Left kidney (tissue), 8 donors: ENCODE results near the gene DLEU7. TPM values are rescaled to one million over a fixed set of nuclear protein-coding genes. Genes with fewer than 3 reads are reported as not detected.

ENCODE experiments used
- DNase-seq: peaks from one replicate; pipeline ENCODE4 v3.0.0-alpha.2; 2013
- long read RNA-seq, 8 donors: transcript quantifications; one replicate each; lab custom pipeline, GENCODE V29; 2026
- polyA plus RNA-seq: library from polyadenylated mRNA; unstranded; fragments of 120-200 nt; gene quantifications from one replicate; pipeline ENCODE4 v1.2.1, GENCODE V29; 2013; ENCODE audit not compliant: insufficient read length

DLEU7 gene
- polyA plus RNA-seq = 1.4 TPM
- long read RNA-seq, donor 1, partial matches to known transcripts = 0 of 1 reads
- long read RNA-seq, donor 1, other reads (novel, unspliced or antisense) = 0 of 1 reads
- long read RNA-seq, donor 2, partial matches to known transcripts = 0 of 2 reads
- long read RNA-seq, donor 2, other reads (novel, unspliced or antisense) = 0 of 2 reads
- long read RNA-seq, donor 3 = 0 reads
- long read RNA-seq, donor 4 = 0 reads
- long read RNA-seq, donor 5, partial matches to known transcripts = 61 of 99 reads
- long read RNA-seq, donor 5, other reads (novel, unspliced or antisense) = 37 of 99 reads
- long read RNA-seq, donor 6, partial matches to known transcripts = 43 of 65 reads
- long read RNA-seq, donor 6, other reads (novel, unspliced or antisense) = 21 of 65 reads
- long read RNA-seq, donor 7 = 0 reads
- long read RNA-seq, donor 8, partial matches to known transcripts = 0 of 1 reads
- long read RNA-seq, donor 8, other reads (novel, unspliced or antisense) = 0 of 1 reads

DNA sequence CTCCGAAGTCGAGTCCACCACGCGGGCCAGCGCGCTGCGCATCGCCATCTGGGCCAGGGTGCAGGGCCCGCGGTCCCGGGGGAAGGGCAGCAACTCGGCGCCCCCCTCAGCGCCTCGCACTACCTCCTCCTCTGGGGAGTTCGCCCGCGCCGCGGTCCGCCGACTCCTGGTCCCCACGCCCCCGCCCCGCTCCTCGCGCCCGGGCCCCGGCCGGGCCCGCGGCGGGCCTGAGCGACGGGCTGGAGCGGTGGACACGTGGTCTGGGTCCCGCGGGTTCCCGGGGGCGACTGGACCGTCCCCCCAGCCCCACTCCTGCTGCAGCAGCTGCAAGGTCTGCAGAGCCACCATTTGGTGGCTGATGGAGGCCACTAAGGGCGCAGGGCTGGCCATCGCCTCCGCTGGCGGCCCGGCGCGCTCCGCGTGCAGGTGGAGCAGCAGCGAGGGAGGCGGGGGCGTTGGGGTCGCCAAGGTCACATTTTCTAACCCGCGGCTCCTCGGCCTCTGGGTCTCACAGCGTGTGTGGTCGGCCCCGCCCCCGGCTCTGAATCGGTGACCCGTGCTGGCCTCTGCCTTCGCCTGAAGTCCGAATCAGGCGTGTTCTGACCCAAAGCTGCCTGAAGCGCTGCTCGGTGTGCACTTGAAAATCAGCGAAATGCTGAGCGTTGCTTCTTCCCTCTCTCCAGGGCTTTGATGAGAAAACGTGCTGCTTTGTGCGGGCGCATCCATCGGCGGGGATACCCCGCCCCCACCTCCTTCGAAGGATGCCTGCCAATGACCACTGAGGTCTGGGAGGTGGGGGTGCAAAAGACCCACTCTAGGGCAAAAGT is at the start of gene DLEU7:
DLEU7 (minus strand) TSS at position 436 of the 827 bp plus-strand sequence; CDS start at position 390, 46 bp downstream.
- DNase-seq = no peak

- no peak for DNase-seq
Measured at GRCh38 chr13:50892210-50892944, 48.9 kb upstream of the DLEU7 start.

GRCh38 chr13:50891206-50891605 is 47.7 kb upstream of the DLEU7 start:
- DNase-seq = no peak

- DNase-seq = no peak
Measured at GRCh38 chr13:50889317-50889716, 45.8 kb upstream of the DLEU7 start.

GRCh38 chr13:50888362-50888761 is 44.9 kb upstream of the DLEU7 start:
- DNase-seq = no peak

DNA sequence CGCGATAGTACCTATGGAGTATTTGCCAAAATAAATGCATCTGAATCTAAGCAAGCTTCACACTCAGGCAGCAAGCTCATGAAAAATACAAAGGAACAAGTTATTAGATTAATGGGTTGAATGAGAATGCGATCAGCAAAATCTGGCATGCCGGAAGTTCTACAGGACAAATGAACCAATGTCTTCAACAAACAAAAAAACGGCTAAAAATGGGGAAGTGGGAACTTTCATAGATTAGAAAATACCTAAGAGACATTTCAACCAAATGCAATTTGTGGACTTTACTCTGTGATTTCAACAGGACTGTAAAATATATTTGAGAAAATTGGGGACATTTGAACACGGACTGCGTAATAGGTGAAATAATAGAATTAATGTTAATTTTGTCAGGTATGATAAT is 43.7 kb upstream of the DLEU7 start:
- DNase-seq = no peak

DNA sequence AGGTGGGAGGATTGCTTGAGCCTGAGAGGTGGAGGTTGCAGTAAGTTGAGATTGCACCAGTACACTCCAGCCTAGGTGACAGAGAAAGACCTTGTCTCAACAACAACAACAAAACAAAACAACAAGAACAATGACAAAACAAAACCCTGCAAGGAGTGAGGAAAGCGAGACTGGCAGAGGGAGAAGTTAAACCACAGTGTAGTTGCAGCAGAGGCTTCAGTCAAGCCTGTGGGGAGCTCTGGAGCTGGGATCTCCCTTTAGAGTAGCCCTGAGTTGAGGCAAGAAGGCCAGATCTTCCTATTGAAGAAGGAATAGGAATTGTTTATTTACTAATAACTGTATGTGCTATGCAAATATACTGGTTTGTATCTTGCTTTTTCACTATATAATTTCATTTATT is 40.8 kb upstream of the DLEU7 start:
- DNase-seq = no peak

GRCh38 chr13:50883728-50884127 is 40.2 kb upstream of the DLEU7 start:
- no peak for DNase-seq

- no peak for DNase-seq
Measured at GRCh38 chr13:50882816-50883435, 39.4 kb upstream of the DLEU7 start.

GRCh38 chr13:50873991-50874390 is 30.5 kb upstream of the DLEU7 start:
- DNase-seq = no peak

DNA sequence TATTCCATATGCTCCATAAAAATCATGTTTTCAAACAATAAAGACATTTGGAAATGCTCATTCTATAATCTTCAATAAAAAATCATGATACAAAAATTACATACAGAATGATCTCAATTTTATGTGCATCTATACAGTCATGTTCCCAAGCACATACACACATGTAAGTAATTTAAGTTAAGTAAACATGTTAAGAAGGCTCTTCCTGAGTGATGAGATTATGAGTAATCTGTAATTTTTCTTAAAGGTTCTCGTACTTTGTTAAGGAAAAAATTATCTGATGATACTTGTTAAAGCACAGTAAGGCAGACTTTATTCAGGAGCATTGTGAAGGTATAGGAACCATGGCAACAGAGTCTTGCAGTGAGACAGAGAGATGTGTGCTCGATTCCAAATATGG is 30.0 kb upstream of the DLEU7 start:
- DNase-seq = no peak

DNA sequence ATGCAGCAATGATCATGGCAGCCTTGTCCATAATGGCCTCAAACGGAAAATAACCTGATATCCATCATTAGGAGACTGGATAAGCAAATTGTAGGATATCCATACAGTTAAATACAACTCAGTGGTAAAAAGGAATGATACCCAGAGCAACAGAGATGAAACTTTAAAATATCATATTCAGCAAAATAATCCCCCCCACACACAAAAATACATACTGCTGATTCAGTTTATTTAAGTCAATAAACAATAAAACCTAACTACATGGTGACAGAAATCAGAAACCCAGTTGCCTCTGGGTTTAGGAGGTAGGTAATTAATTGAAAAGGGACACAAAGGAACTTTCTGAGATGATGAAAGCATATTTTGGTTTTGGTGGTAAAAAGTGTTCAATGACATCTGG is 27.9 kb upstream of the DLEU7 start:
- no peak for DNase-seq

- no peak for DNase-seq
Measured at GRCh38 chr13:50867637-50867945, 24.1 kb upstream of the DLEU7 start.

- DNase-seq = no peak
Measured at GRCh38 chr13:50866817-50867636, 23.5 kb upstream of the DLEU7 start.

DNA sequence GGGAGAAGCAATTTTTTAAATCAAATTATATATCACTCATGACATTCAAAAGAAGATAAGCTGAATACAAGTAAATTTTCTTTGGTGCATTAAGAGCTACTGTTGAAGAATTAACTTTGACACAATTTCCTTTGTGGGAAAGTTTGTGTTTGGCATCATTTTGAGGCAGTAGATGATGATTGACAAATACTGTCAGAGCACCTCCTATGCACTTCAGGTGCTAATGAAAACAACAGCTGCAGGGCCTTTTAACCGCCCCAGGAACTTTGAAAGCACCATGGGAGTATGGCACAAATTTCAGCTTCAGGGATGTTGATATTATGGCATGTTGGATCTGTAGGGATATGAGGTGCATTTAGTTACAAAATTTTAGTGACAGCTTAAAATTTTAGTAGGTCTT is 21.0 kb upstream of the DLEU7 start:
- no peak for DNase-seq

- DNase-seq = no peak
Measured at GRCh38 chr13:50855681-50856080, 12.2 kb upstream of the DLEU7 start.

DNA sequence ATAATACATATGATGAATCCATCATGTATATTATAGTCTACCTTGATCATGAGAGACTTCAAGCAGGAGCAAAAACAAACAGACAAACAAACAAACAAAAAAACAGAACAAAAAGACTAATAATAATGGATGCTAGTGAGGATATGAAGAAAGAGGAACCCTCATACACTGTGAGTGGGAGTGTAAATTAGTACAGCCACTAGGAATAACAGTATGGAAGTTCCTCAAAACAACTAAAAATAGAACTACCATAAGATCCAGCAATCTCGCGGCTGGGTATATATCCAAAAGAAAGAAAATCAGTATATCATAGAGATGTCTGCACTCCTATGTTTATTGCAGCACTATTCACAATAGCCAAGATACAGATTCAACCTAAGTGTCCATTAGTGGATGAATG is 7.0 kb upstream of the DLEU7 start:
- DNase-seq = no peak

DNA sequence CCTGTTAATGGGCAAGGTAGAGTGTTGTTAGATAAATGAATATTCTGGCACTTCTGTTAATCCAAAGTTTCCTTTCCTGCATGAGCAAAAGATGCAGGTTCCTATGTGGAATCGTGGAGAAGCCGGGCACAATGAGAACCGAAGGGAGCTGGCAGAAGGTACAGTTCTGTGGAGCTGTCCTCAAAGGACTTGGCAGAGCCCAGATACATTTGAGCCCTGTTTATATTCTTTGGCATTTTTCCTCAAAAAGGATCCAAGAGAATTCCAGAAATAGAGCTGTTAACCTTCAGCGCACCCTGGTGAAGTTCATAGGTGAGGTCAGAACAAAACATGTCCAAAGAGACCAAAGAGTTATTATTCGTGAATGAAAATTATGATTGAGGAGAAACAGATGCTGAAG is 4.0 kb upstream of the DLEU7 start:
- DNase-seq = no peak

DNA sequence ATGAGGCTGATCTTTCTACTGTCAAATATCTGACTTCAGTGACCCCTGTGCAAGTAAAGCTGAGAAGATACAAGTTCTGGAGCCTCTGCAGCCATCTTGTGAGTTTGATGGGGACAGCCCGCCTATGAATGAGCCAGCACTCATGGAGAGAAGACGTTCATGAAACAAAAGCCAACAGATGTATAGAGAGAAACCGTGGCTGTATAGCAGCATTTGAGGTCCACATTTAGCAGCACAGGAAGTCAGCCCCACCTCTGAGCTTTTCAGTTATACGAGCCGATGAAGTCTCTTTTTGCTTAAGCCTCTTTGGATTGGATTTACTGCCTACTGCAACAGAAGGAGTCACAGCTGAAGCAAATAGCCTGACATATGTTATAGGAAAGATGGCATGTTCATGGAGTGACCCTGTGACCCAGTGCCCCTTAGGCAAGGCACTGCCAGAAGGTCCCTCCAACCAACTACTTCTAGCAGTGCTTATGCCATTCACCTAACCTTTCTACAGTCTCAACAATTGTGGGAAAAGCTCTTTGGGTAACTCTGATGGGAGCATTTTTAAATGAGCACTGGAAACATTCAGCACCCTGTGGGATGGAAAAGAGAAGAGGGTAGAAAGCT is 3.5 kb upstream of the DLEU7 start:
- no peak for DNase-seq

- no peak for DNase-seq
Measured at GRCh38 chr13:50845211-50845610, 1.7 kb upstream of the DLEU7 start.
